Osteoblast (primary cell): ENCODE measurements around the gene TRPM1. TPM values are rescaled to one million over a fixed set of nuclear protein-coding genes. Genes with fewer than 3 reads are reported as not detected.

Experiments
- DNase-seq: peaks from one replicate; pipeline ENCODE4 v3.0.0; 2011; ENCODE audit warnings: low spot score, mixed read lengths; ENCODE audit not compliant: insufficient read length; ENCODE audit errors: missing footprints
- H2AFZ ChIP-seq: 2 replicates; pipeline ENCODE4 v1.6.0; 2011; ENCODE audit warnings: mild to moderate bottlenecking, low read length
- H3K27ac ChIP-seq: 2 replicates; pipeline ENCODE4 v1.5.1; 2011; ENCODE audit warnings: mild to moderate bottlenecking, low read depth, low read length, moderate library complexity
- H3K27me3 ChIP-seq: 2 replicates; pipeline ENCODE4 v1.6.0; 2012; ENCODE audit warnings: mild to moderate bottlenecking, control low read depth, inconsistent platforms, low read length, moderate library complexity; ENCODE audit not compliant: insufficient read depth
- H3K36me3 ChIP-seq: 2 replicates; pipeline ENCODE4 v1.5.1; 2011; ENCODE audit warnings: mild to moderate bottlenecking, low read length, control low read depth, moderate library complexity; ENCODE audit not compliant: insufficient read depth
- H3K4me1 ChIP-seq: 2 replicates; pipeline ENCODE4 v1.5.1; 2011; ENCODE audit warnings: mild to moderate bottlenecking, low read length, control low read depth, moderate library complexity; ENCODE audit not compliant: insufficient read depth
- H3K4me2 ChIP-seq: 2 replicates; pipeline ENCODE4 v1.6.0; 2011; ENCODE audit warnings: mild to moderate bottlenecking, low read length; ENCODE audit not compliant: insufficient read depth
- H3K4me3 ChIP-seq: fragments of 200-600 bp; sonication (generic); 3 replicates; pipeline ENCODE4 v1.5.1; 2012; ENCODE audit warnings: mild to moderate bottlenecking, low read length, inconsistent platforms; ENCODE audit not compliant: insufficient read depth
- H3K79me2 ChIP-seq: 2 replicates; pipeline ENCODE4 v1.6.0; 2012; ENCODE audit warnings: mild to moderate bottlenecking, low read length, control low read depth, inconsistent platforms; ENCODE audit not compliant: insufficient read depth
- H3K9me3 ChIP-seq: 2 replicates; pipeline ENCODE4 v1.5.1; 2011; ENCODE audit warnings: low read depth, low read length, control low read depth
- H4K20me1 ChIP-seq: 2 replicates; pipeline ENCODE4 v1.6.0; 2012; ENCODE audit warnings: mild to moderate bottlenecking, low read length, control low read depth; ENCODE audit not compliant: insufficient read depth
- CTCF ChIP-seq: IDR thresholded peaks from 2 replicates; pipeline ENCODE4 v1.5.1; 2011; ENCODE audit warnings: mild to moderate bottlenecking, low read depth, low read length, moderate library complexity; ENCODE audit errors: extremely low read depth
- total RNA-seq: library from RNA; depleted of rRNA; stranded (reverse); fragments of >200 nt; gene quantifications from 2 replicates; pipeline ENCODE4 v1.2.3, GENCODE V29; 2012

The TRPM1 gene
- total RNA-seq, 1 donor: under 0.01 TPM

GRCh38 chr15:31079519-31079918 is 22.0 kb downstream of the TRPM1 start:
- Histone ChIP-seq H3K4me1 (peaks cover 5% of the 10 kb centered on the region), H3K36me3 (no peaks in the 10 kb centered on the region), H3K27me3 (peaks cover 30% of the 10 kb centered on the region), H4K20me1 (no peaks in the 10 kb centered on the region), H3K79me2 (no peaks in the 10 kb centered on the region), H3K4me3 (no peak overlapping the region), H3K4me2 (no peak overlapping the region), H3K27ac (no peak overlapping the region), H3K9me3 (no peaks in the 10 kb centered on the region), H2AFZ (no peak overlapping the region)
- TF ChIP-seq CTCF: no peak
- no peak for DNase-seq

- Histone ChIP-seq H3K9me3 (no peaks in the 10 kb centered on the region), H3K27ac (no peak overlapping the region), H3K4me3 (no peak overlapping the region), H3K36me3 (no peaks in the 10 kb centered on the region), H3K27me3 (peaks cover 28% of the 10 kb centered on the region), H2AFZ (no peak overlapping the region), H4K20me1 (no peaks in the 10 kb centered on the region), H3K4me2 (no peak overlapping the region), H3K4me1 (peaks cover 3% of the 10 kb centered on the region), H3K79me2 (no peaks in the 10 kb centered on the region)
- TF ChIP-seq CTCF: no peak
- no peak for DNase-seq
Observed at GRCh38 chr15:31078471-31078870, 23.1 kb downstream of the TRPM1 start.

- H3K79me2 ChIP-seq: no peaks in the 10 kb centered on the region
- H3K4me1 ChIP-seq: no peaks in the 10 kb centered on the region
- TF ChIP-seq CTCF: no peak
- H4K20me1 ChIP-seq: no peaks in the 10 kb centered on the region
- no peak overlapping the region for H3K27ac ChIP-seq
- DNase-seq: no peak
- peaks cover 23% of the 10 kb centered on the region for H3K27me3 ChIP-seq
- H2AFZ ChIP-seq: no peak overlapping the region
- no peaks in the 10 kb centered on the region for H3K9me3 ChIP-seq
- H3K4me2 ChIP-seq: no peak overlapping the region
- no peaks in the 10 kb centered on the region for H3K36me3 ChIP-seq
- no peak overlapping the region for H3K4me3 ChIP-seq
Observed at GRCh38 chr15:31077941-31078340, 23.6 kb downstream of the TRPM1 start.

GRCh38 chr15:31077181-31077580 is 24.3 kb downstream of the TRPM1 start:
- Histone ChIP-seq H3K27me3 (peaks cover 16% of the 10 kb centered on the region), H2AFZ (no peak overlapping the region), H3K27ac (no peak overlapping the region), H3K4me2 (no peak overlapping the region), H4K20me1 (no peaks in the 10 kb centered on the region), H3K4me1 (no peaks in the 10 kb centered on the region), H3K9me3 (no peaks in the 10 kb centered on the region), H3K79me2 (no peaks in the 10 kb centered on the region), H3K36me3 (no peaks in the 10 kb centered on the region), H3K4me3 (no peak overlapping the region)
- TF ChIP-seq CTCF: no peak
- DNase-seq: no peak
